ENCODE data around the gene PGPEP1.
A peak's percentile ranks its signal among the peaks of the same experiment; 100 is the strongest.

Gene PGPEP1

DNA sequence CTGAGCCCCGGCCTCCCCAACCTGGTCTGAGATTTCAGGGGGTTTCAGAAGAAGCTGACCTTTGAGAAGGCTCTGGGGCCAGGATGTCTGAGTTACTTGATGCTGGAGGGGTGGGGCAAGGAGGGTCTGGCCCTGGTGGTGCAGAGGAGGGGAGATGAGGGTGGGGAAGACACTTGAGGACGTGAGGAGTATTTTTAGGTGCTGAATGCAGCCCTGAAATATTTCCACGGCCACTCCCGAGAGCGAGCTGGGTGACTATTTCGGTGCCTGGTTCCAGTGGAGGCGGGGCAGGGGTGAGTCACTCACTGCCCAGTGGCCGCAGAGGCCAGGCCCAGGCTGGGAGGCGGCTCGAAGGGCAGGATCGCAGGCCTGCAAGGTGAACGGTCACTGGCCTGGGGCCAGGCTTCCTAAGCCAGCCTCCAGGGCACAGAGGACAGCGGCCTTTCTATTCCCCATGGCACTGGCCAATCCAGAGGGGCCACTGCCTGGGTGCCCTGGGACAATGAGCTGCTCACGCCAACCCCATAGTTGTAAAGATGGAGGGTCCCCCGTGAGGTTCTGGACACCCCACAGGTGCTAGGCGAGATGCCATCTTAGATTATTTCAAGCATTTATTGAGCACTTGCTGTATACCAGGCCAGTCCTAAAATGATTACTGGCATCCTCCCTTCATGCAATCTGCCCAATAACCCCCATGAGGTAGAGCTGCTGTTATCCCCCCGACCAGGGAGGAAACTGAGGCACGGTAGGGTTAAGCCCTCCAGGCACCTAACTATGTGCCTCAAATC, 39.3 kb upstream of the PGPEP1 start:
- no peak for DNase-seq (ENCODE audit: low read depth)
- no peak for TF ChIP-seq CTCF (conservative IDR thresholded peaks at IDR 0.05; ENCODE audit: low read depth, low read length)
- H3K4me3 ChIP-seq (ENCODE audit: low read length) = no peak overlapping the region

- DNase-seq (ENCODE audit: low read depth) = no peak
- TF ChIP-seq CTCF (conservative IDR thresholded peaks at IDR 0.05; ENCODE audit: low read depth, low read length) = no peak
- no peak overlapping the region for H3K4me3 ChIP-seq (ENCODE audit: low read length)
These were observed 38.7 kb upstream of the PGPEP1 start for GRCh38 chr19:18301718-18302111.

DNA sequence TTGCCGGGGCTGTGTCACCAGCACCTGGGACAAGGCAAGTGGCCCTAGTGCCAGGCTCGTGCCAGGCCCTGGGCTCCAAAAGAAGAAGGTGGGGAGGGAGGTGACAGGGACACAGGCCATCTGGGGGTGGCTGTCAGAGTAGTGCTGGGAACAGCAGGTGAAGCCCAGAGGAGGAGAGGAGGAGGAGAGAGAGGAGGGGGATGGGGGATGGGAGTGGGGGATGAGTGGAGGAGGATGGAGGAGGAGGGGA, 36.3 kb upstream of the PGPEP1 start:
- DNase-seq (ENCODE audit: low read depth) = no peak
- TF ChIP-seq CTCF (conservative IDR thresholded peaks at IDR 0.05; ENCODE audit: low read depth, low read length) = no peak
- H3K4me3 ChIP-seq (ENCODE audit: low read length) = no peak overlapping the region

DNA sequence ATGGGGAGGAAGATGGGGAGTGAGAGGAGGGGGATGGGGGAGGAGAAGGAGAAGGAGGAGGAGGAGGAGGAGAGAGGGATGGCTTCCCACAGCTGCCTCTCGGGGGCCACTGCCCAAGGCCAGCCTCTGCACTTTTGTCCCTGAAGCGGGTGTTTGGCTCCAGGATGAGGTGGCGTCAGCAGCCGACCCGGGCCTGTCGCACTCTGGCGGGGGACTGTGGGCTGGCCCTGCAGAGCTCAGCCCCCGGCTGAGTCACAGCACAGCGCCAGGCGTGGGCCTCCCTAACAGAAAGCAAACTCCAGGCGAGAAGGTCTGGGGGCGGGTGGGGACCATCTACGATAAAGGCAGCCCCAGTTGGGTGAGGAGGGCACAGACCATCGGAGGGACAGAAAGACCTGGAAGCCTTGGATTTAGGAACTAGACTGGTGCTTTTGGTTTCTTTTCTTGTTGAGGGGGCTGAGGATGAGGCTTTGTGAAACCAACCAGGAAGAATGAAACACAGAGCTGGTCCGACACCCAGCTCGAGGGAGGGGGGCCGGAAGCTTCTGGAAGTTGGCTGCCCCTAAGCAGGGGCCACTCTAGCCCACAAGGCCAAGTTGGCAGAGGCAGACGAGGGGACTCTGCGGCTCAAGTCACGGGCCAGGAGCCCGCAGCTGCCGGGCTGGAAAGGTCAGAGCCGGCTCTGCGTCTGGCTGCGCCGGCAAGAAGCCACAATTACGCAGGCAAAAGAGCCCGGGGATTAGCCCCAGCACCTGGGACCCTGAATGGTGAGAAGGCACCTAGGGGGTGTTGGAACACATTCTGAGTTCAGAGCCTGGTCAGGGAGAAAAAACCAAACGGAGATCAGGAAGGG, 35.7 kb upstream of the PGPEP1 start:
- H3K4me3 ChIP-seq (ENCODE audit: low read length) = peak overlapping the region; percentile 13
- TF ChIP-seq CTCF (conservative IDR thresholded peaks at IDR 0.05; ENCODE audit: low read depth, low read length) = peak; percentile 18
- DNase-seq (ENCODE audit: low read depth) = peak; percentile 82

- H3K4me3 ChIP-seq (ENCODE audit: low read length) = no peak overlapping the region
- TF ChIP-seq CTCF (conservative IDR thresholded peaks at IDR 0.05; ENCODE audit: low read depth, low read length) = no peak
- DNase-seq (ENCODE audit: low read depth) = no peak
These were observed 34.0 kb upstream of the PGPEP1 start for GRCh38 chr19:18306209-18306887.

DNA sequence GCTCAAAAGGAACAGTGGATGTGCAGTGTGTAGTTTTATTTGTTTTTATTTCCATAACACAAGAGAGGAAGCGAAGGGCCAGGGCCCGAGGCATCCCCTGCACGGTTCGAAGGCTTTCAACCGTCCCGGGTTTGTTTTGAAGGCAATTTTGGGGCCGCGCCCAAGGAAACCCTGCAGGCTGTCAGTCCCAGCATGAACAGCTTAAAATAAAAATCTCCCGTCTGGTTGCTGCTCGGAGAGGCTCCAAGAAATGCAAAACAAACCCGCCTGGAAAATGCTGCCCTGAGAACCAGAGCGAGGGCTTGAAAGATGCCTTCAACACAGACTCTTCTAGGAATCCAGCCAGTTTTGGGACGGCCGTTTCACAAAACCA, 33.5 kb upstream of the PGPEP1 start:
- TF ChIP-seq CTCF (conservative IDR thresholded peaks at IDR 0.05; ENCODE audit: low read depth, low read length) = no peak
- DNase-seq (ENCODE audit: low read depth) = no peak
- no peak overlapping the region for H3K4me3 ChIP-seq (ENCODE audit: low read length)
